LNCaP clone FGC (cell line): ENCODE results near the gene UQCR11.

Source experiments
- DNase-seq: peaks from one replicate; pipeline ENCODE4 v3.0.0-alpha.2; 2011; ENCODE audit warnings: low read depth
- H3K4me3 ChIP-seq: 2 replicates; pipeline ENCODE4 v1.5.1; 2011; ENCODE audit warnings: mild to moderate bottlenecking, low read depth, low read length, control low read depth
- TF ChIP-seq, protein P1 (sequence below): IDR thresholded peaks from 2 replicates; pipeline ENCODE4 v1.5.1; 2012; ENCODE audit warnings: mild to moderate bottlenecking; ENCODE audit not compliant: control insufficient read depth, insufficient read depth; ENCODE audit errors: extremely low read depth

UQCR11 gene

DNA sequence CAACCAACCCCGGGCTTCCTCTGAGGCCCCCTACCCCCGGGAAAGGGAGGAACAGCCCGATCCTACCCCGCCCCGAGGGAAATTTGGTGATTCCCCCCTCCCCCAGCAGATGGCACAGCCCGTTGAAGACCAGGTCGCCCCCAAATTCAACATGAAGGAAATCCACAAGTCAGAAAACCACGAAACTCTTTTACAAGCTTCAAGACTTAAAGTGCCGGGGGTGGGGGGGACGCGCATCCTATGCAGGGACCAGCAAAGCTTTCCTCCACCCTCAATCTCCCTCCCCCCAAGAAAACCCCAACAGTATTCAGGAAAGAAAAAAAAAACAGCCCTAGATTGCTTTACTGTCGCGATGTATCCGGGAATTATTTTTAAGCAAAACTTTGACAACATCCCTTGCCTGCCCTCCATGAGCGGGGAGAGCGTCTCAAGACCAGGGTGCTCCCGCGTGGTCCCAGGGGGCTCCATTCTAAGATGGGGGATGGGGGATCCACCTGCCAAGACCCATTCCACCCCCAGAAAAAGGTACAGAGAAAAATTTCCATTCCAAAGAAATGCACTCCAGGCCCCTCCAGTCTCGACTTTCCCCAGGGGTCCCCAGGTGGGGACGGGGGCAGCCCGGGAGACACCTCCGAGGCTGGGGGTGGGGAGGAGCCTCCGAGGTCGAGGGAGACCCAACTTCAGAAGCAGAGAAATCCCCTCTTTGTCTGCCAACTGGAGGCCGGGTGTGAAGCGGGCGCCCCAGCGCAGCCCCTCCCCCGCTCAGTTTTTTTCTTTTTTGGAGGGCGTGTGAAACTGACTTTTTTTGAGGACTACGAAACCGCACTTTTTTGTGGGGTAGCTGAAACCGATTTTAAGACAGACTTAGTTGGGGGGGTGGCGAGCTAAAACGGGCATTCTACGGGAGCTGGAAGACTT lies 45.6 kb upstream of the UQCR11 start:
- no peak for DNase-seq
- TF ChIP-seq, protein P1, sequence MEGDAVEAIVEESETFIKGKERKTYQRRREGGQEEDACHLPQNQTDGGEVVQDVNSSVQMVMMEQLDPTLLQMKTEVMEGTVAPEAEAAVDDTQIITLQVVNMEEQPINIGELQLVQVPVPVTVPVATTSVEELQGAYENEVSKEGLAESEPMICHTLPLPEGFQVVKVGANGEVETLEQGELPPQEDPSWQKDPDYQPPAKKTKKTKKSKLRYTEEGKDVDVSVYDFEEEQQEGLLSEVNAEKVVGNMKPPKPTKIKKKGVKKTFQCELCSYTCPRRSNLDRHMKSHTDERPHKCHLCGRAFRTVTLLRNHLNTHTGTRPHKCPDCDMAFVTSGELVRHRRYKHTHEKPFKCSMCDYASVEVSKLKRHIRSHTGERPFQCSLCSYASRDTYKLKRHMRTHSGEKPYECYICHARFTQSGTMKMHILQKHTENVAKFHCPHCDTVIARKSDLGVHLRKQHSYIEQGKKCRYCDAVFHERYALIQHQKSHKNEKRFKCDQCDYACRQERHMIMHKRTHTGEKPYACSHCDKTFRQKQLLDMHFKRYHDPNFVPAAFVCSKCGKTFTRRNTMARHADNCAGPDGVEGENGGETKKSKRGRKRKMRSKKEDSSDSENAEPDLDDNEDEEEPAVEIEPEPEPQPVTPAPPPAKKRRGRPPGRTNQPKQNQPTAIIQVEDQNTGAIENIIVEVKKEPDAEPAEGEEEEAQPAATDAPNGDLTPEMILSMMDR: no peak
- peak overlapping the region; percentile 82 for H3K4me3 ChIP-seq

DNA sequence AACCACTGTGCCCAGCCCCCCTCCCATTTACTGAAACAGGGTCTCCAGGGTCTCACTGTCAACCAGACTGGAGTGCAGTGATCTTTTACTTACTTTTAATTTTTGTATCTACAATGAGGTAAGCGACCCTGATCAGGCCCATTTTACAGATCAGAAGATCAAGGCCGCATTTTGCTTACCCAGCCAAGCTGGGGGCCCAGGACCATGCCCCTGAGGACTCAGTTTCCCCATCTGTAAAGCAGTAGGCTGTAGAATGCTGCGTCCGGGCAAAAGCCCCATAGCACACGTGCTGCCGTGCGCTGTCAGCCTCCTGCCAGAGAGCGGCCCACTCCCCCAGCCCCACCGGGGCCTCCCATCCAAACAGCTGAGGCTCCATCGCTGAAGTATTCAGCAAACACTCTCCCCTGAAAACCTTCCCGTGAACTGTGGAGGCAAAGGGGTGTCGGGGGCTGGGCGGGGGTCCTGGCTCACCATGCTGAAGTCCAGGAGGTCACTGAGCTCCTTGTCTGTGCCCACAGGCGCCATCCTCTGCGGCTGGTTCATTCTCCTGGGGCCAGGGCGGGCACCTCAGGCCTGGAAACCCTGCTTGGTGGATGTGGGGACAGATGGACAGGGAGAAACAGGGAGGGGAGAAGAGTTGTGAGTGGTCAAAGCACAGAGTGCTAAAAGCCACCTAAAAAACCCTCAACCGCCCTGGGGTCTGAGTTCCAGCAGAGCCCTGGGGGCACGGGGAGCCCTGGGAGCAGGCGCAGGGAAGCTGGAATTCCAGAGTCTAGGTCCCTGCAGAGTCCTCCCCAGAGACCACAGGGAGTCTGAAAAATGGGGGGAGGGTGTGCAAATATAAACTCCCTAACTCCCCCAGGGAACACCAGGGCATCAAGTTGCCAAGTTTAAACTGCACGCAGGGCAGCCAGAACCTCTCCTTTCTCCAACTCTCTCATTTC lies 44.7 kb upstream of the UQCR11 start:
- TF ChIP-seq, protein P1: no peak
- no peak overlapping the region for H3K4me3 ChIP-seq
- no peak for DNase-seq

DNA sequence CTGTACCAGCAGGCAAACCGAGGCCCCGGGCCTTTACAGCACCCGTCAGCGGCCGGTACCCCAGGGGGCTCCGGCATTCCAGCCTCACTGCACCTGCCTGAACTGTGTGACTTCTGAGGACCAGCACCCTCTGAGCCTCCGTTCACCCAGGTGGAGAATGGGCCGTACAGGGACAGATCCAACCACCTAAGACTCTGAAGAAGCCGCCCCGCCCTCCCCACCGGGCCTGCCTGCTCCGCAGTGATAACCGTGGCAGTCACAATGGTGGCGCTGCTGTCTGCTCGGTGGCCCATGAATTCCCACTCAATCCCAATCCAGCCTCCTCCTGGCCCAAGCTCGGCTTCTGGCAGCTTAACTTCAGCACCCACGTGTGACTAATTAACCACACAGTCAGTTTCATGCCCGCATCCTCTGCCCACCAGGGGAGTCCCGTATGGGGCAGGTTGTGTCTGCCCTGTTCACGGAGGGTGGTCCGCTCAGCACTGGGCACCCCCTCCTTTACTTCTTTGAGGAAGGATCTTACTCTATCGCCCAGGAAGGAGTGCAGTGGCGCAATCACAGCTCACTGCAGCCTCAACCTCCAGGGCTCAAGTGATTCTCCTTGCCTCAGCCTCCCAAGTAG lies 43.8 kb upstream of the UQCR11 start:
- DNase-seq: no peak
- TF ChIP-seq, protein P1: no peak
- no peak overlapping the region for H3K4me3 ChIP-seq

DNA sequence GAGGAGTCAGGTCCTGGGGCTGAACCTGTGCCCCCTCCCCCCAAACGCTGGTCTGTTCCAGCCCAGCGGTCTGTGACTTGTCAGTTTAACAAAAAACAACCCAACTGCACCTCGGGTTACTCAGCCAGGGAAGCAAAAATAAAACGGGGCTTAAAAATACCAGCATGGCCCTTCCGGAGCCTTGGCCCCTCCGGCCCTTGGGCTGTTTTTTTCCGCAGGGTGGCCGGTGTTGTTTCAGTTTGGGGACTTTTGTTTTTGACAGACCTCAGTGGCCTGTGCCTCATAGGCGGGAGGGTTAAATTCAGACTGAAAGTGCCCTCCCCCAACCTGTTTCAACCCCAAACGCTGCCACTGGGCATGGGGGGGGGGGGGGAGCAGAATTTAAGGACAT lies 43.2 kb upstream of the UQCR11 start:
- no peak for DNase-seq
- TF ChIP-seq, protein P1: no peak
- H3K4me3 ChIP-seq: no peak overlapping the region

DNA sequence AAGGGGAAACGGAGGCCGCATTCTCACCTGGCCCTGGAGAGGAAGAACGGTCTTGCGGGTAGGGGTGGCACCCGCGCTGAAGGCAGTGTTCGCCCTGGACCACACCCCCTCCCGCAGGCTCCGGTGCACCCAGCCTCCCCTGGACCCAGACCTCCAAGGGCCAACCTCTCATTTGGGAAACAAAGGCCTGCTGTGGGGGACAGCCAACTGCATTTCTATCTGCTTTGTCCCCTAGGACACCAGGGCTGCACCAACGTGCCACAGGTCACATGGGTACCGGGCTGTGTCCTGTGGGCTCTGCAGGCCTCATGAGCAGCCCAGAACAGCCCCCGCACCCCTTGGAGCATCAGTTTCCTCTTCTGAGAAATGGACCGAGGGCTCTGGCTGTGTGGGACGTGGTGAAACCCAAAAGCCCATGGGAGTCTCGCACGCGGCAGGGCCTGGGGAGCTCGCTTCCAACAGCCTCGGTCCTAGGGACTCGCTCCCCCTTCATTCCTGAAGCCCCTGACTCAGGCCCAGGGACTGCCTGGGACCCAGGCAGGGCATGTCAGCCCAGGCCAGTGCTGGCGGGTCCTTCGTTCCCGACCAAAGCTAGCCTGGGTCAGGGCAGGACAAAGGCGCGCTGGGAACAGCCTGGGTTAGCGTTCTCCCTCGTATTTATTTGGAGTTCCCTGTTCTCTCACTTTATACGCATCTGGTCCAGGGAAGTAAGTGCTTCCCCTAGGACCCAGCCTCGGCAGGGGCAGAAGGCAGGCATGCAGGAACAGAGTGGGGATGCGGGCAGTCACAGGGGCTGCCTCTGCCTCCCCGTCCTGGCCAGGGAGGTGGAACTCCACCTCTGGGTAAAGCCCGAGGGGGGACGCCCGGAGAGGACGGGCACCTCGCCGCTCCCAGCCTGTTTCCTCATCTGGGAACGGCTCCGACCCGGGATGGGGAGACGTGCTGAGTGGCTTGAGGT lies 42.5 kb upstream of the UQCR11 start:
- DNase-seq: no peak
- H3K4me3 ChIP-seq: no peak overlapping the region
- TF ChIP-seq, protein P1: no peak
